Choroid plexus epithelial cell (primary cell): ENCODE results near the gene LINGO4.

Source experiments
- DNase-seq: peaks from one replicate; pipeline ENCODE4 v3.0.0-alpha.2; 2010; ENCODE audit warnings: low read depth
- H3K4me3 ChIP-seq: 2 replicates; pipeline ENCODE4 v1.5.1; 2011; ENCODE audit warnings: low read depth, mild to moderate bottlenecking, control low read depth, low read length, moderate library complexity
- CTCF ChIP-seq: conservative IDR thresholded peaks from 2 replicates; pipeline ENCODE4 v1.5.1; 2011; ENCODE audit warnings: low read depth, mild to moderate bottlenecking, control low read depth, inconsistent platforms, low read length, moderate library complexity

LINGO4 gene

GRCh38 chr1:151839457-151840403 lies 34.5 kb upstream of the LINGO4 start, which contains the start of gene C2CD4D:
Gene C2CD4D (minus strand): TSS chr1:151839820. CDS start chr1:151838989, 831 bp downstream.
- no peak for TF ChIP-seq CTCF
- DNase-seq = peak; percentile 25
- peak within 1 kb of the TSS; percentile 39 for H3K4me3 ChIP-seq

- peak overlapping the region; percentile 2 for H3K4me3 ChIP-seq
- DNase-seq = no peak
Measured at GRCh38 chr1:151839082-151839412, 33.8 kb upstream of the LINGO4 start.

GRCh38 chr1:151838222-151839081 lies 33.2 kb upstream of the LINGO4 start:
- no peak for DNase-seq
- H3K4me3 ChIP-seq = peak overlapping the region; percentile 30
- TF ChIP-seq CTCF = no peak

More at GRCh38 chr1:151839082-151839412, 33.8 kb upstream of the LINGO4 start:
- TF ChIP-seq CTCF = no peak

GRCh38 chr1:151837884-151838221 lies 32.6 kb upstream of the LINGO4 start:
- no peak for TF ChIP-seq CTCF
- DNase-seq = no peak
- no peak overlapping the region for H3K4me3 ChIP-seq

GRCh38 chr1:151837197-151837596 lies 32.0 kb upstream of the LINGO4 start:
- DNase-seq = no peak
- no peak overlapping the region for H3K4me3 ChIP-seq
- TF ChIP-seq CTCF = no peak

- no peak for DNase-seq
- no peak for TF ChIP-seq CTCF
- H3K4me3 ChIP-seq = no peak overlapping the region
Measured at GRCh38 chr1:151835596-151835995, 30.4 kb upstream of the LINGO4 start.
